Measurements from ENCODE around the gene TPSD1. TPM values are rescaled to one million over a fixed set of nuclear protein-coding genes. Genes with fewer than 3 reads are reported as not detected.
"Not testable (repeated sequence)": the region's sequence is repeated elsewhere in the genome, so short reads cannot be mapped to it uniquely, and the experiment has no call there.

Gene TPSD1
- total RNA-seq, 1 donor from 2014 or later = not detected

GRCh38 chr16:1288813-1289476 is 33.1 kb downstream of the TPSD1 start:
- intact Hi-C loops (cut with micrococcal nuclease) = no loop called here
- peaks cover 22% of the 10 kb centered on the region for H3K27me3 Mint-ChIP-seq (ENCODE audit: low read depth)
- no peaks in the 10 kb centered on the region for H3K9me3 Mint-ChIP-seq
- H3K4me3 Mint-ChIP-seq (ENCODE audit: low read depth) = no peak overlapping the region
- no peaks in the 10 kb centered on the region for H3K4me1 Mint-ChIP-seq (ENCODE audit: low read depth)
- DNase-seq (ENCODE audit: low spot score) = no peak
- no peaks in the 10 kb centered on the region for H3K36me3 Mint-ChIP-seq (ENCODE audit: low read depth)
- no peak overlapping the region for H3K27ac Mint-ChIP-seq

- Mint-ChIP-seq H3K27me3 (ENCODE audit: low read depth) (peaks cover 22% of the 10 kb centered on the region), H3K4me1 (ENCODE audit: low read depth) (no peaks in the 10 kb centered on the region), H3K36me3 (ENCODE audit: low read depth) (no peaks in the 10 kb centered on the region), H3K4me3 (ENCODE audit: low read depth) (no peak overlapping the region), H3K27ac (no peak overlapping the region), H3K9me3 (no peaks in the 10 kb centered on the region)
- no peak for DNase-seq (ENCODE audit: low spot score)
- intact Hi-C loops (cut with micrococcal nuclease) = no loop called here
These were observed 33.6 kb downstream of the TPSD1 start for GRCh38 chr16:1289477-1289866.

GRCh38 chr16:1290063-1290501 is 34.2 kb downstream of the TPSD1 start:
- Mint-ChIP-seq H3K27me3 (ENCODE audit: low read depth) (peaks cover 22% of the 10 kb centered on the region), H3K4me1 (ENCODE audit: low read depth) (no peaks in the 10 kb centered on the region), H3K27ac (no peak overlapping the region), H3K36me3 (ENCODE audit: low read depth) (no peaks in the 10 kb centered on the region), H3K9me3 (no peaks in the 10 kb centered on the region), H3K4me3 (ENCODE audit: low read depth) (no peak overlapping the region)
- DNase-seq (ENCODE audit: low spot score) = no peak
- intact Hi-C loops (cut with micrococcal nuclease) = no loop called here

- DNase-seq (ENCODE audit: low spot score) = no peak
- Mint-ChIP-seq H3K4me3 (ENCODE audit: low read depth) (no peak overlapping the region), H3K27ac (no peak overlapping the region), H3K4me1 (ENCODE audit: low read depth) (no peaks in the 10 kb centered on the region), H3K36me3 (ENCODE audit: low read depth) (no peaks in the 10 kb centered on the region), H3K27me3 (ENCODE audit: low read depth) (peaks cover 22% of the 10 kb centered on the region), H3K9me3 (no peaks in the 10 kb centered on the region)
- intact Hi-C loops (cut with micrococcal nuclease) = no loop called here
These were observed 35.1 kb downstream of the TPSD1 start for GRCh38 chr16:1290860-1291575.

- no peaks in the 10 kb centered on the region for H3K9me3 Mint-ChIP-seq
- DNase-seq (ENCODE audit: low spot score) = no peak
- H3K36me3 Mint-ChIP-seq (ENCODE audit: low read depth) = no peaks in the 10 kb centered on the region
- H3K4me1 Mint-ChIP-seq (ENCODE audit: low read depth) = no peaks in the 10 kb centered on the region
- intact Hi-C loops (cut with micrococcal nuclease) = no loop called here
- H3K4me3 Mint-ChIP-seq (ENCODE audit: low read depth) = no peak overlapping the region
- H3K27ac Mint-ChIP-seq = no peak overlapping the region
- H3K27me3 Mint-ChIP-seq (ENCODE audit: low read depth) = peaks cover 22% of the 10 kb centered on the region
These were observed 35.7 kb downstream of the TPSD1 start for GRCh38 chr16:1291576-1291974.

- H3K27me3 Mint-ChIP-seq (ENCODE audit: low read depth) = peaks cover 22% of the 10 kb centered on the region
- H3K27ac Mint-ChIP-seq; H3K36me3 Mint-ChIP-seq (ENCODE audit: low read depth); intact Hi-C loops (cut with micrococcal nuclease); H3K9me3 Mint-ChIP-seq; H3K4me1 Mint-ChIP-seq (ENCODE audit: low read depth); H3K4me3 Mint-ChIP-seq (ENCODE audit: low read depth); DNase-seq (ENCODE audit: low spot score): not testable (repeated sequence)
These were observed 36.3 kb downstream of the TPSD1 start for GRCh38 chr16:1292208-1292607.

GRCh38 chr16:1292808-1293207 is 36.9 kb downstream of the TPSD1 start:
- H3K27ac Mint-ChIP-seq; H3K4me3 Mint-ChIP-seq (ENCODE audit: low read depth); H3K36me3 Mint-ChIP-seq (ENCODE audit: low read depth); H3K4me1 Mint-ChIP-seq (ENCODE audit: low read depth); DNase-seq (ENCODE audit: low spot score); intact Hi-C loops (cut with micrococcal nuclease); H3K9me3 Mint-ChIP-seq: not testable (repeated sequence)
- H3K27me3 Mint-ChIP-seq (ENCODE audit: low read depth) = peaks cover 20% of the 10 kb centered on the region

GRCh38 chr16:1293921-1294656 is 38.2 kb downstream of the TPSD1 start:
- Mint-ChIP-seq H3K27me3 (ENCODE audit: low read depth) (peaks cover 19% of the 10 kb centered on the region), H3K4me1 (ENCODE audit: low read depth) (peaks cover 6% of the 10 kb centered on the region), H3K27ac (no peak overlapping the region), H3K4me3 (ENCODE audit: low read depth) (no peak overlapping the region), H3K36me3 (ENCODE audit: low read depth) (no peaks in the 10 kb centered on the region), H3K9me3 (no peaks in the 10 kb centered on the region)
- intact Hi-C loops (cut with micrococcal nuclease) = no loop called here
- no peak for DNase-seq (ENCODE audit: low spot score)

- Mint-ChIP-seq H3K4me3 (ENCODE audit: low read depth) (no peak overlapping the region), H3K27ac (no peak overlapping the region), H3K4me1 (ENCODE audit: low read depth) (peaks cover 6% of the 10 kb centered on the region), H3K36me3 (ENCODE audit: low read depth) (no peaks in the 10 kb centered on the region), H3K9me3 (no peaks in the 10 kb centered on the region), H3K27me3 (ENCODE audit: low read depth) (peaks cover 7% of the 10 kb centered on the region)
- intact Hi-C loops (cut with micrococcal nuclease) = no loop called here
- no peak for DNase-seq (ENCODE audit: low spot score)
These were observed 39.6 kb downstream of the TPSD1 start for GRCh38 chr16:1295465-1295864.

- intact Hi-C loops (cut with micrococcal nuclease); H3K27me3 Mint-ChIP-seq (ENCODE audit: low read depth); H3K27ac Mint-ChIP-seq; DNase-seq (ENCODE audit: low spot score); H3K4me3 Mint-ChIP-seq (ENCODE audit: low read depth); H3K9me3 Mint-ChIP-seq; H3K36me3 Mint-ChIP-seq (ENCODE audit: low read depth); H3K4me1 Mint-ChIP-seq (ENCODE audit: low read depth): not testable (repeated sequence)
These were observed 40.8 kb downstream of the TPSD1 start for GRCh38 chr16:1296688-1297017.

GRCh38 chr16:1297018-1297696 is 41.3 kb downstream of the TPSD1 start:
- no peaks in the 10 kb centered on the region for H3K36me3 Mint-ChIP-seq (ENCODE audit: low read depth)
- H3K4me1 Mint-ChIP-seq (ENCODE audit: low read depth) = peaks cover 6% of the 10 kb centered on the region
- H3K9me3 Mint-ChIP-seq = no peaks in the 10 kb centered on the region
- H3K27ac Mint-ChIP-seq = no peak overlapping the region
- DNase-seq (ENCODE audit: low spot score) = no peak
- no peak overlapping the region for H3K4me3 Mint-ChIP-seq (ENCODE audit: low read depth)
- intact Hi-C loops (cut with micrococcal nuclease) = no loop called here
- H3K27me3 Mint-ChIP-seq (ENCODE audit: low read depth) = peaks cover 3% of the 10 kb centered on the region

- Mint-ChIP-seq H3K36me3 (ENCODE audit: low read depth) (no peaks in the 10 kb centered on the region), H3K9me3 (no peaks in the 10 kb centered on the region), H3K4me3 (ENCODE audit: low read depth) (no peak overlapping the region), H3K27ac (no peak overlapping the region), H3K27me3 (ENCODE audit: low read depth) (peaks cover 2% of the 10 kb centered on the region), H3K4me1 (ENCODE audit: low read depth) (peaks cover 6% of the 10 kb centered on the region)
- intact Hi-C loops (cut with micrococcal nuclease) = no loop called here
- no peak for DNase-seq (ENCODE audit: low spot score)
These were observed 42.5 kb downstream of the TPSD1 start for GRCh38 chr16:1298406-1298805.
